HEK293 (cell line): ENCODE results near the gene LYRM1.

Source experiments
- CTCF ChIA-PET: fragments of 350-600 bp; formaldehyde crosslinking; extraction: SDS; loops from one replicate; lab custom pipeline; 2021; ENCODE audit warnings: antibody characterized with exemption; lab: Yijun Ruan, JAX
- POLR2A ChIA-PET: fragments of 300-600 bp; formaldehyde crosslinking; extraction: SDS; loops from one replicate; lab custom pipeline; 2020; ENCODE audit warnings: antibody characterized with exemption, inconsistent platforms; lab: Yijun Ruan, JAX
- H3K27ac ChIP-seq: fragments of 200-500 bp; sonication (Bioruptor generic); 2 replicates; pipeline ENCODE4 v1.5.1; 2014; ENCODE audit warnings: low read depth, low read length, control low read depth, inconsistent platforms; ENCODE audit errors: extremely low read depth
- H3K36me3 ChIP-seq, 2 experiments: fragments of 200-500 bp in 1 of 2; sonication (Bioruptor generic) in 1 of 2; 1 replicate in 1 of 2; 2 replicates in 1 of 2; pipeline ENCODE4 v1.5.1; 2014 to 2017; ENCODE audit warnings: inconsistent platforms in 2 of 2, low read length in 2 of 2; ENCODE audit not compliant: control insufficient read depth in 2 of 2, insufficient read depth in 1 of 2
- H3K4me1 ChIP-seq: fragments of 200-500 bp; sonication (Bioruptor generic); 2 replicates; pipeline ENCODE4 v1.5.1; 2014; ENCODE audit warnings: mild to moderate bottlenecking, low read length, inconsistent platforms; ENCODE audit not compliant: control insufficient read depth, insufficient read depth
- H3K4me3 ChIP-seq: 2 replicates; pipeline ENCODE4 v1.5.1; 2011; ENCODE audit warnings: low read depth, mild to moderate bottlenecking, control low read depth, low read length, moderate library complexity
- H3K9me3 ChIP-seq: fragments of 200-500 bp; sonication (Bioruptor generic); 2 replicates; pipeline ENCODE4 v1.5.1; 2014; ENCODE audit warnings: low read depth, low read length, inconsistent platforms; ENCODE audit not compliant: control insufficient read depth, insufficient read depth
- KLF10 ChIP-seq: fragments of 450-650 bp; IDR thresholded peaks from 2 replicates; pipeline ENCODE4 v1.5.1; 2018; ENCODE audit warnings: missing biosample characterization, mild to moderate bottlenecking, missing genetic modification characterization
- KLF17 ChIP-seq: fragments of 450-650 bp; formaldehyde crosslinking; IDR thresholded peaks from 2 replicates; pipeline ENCODE4 v1.5.1; 2016; ENCODE audit warnings: missing biosample characterization, missing genetic modification characterization
- PRDM2 ChIP-seq: fragments of 450-650 bp; formaldehyde crosslinking; IDR thresholded peaks from 2 replicates; pipeline ENCODE4 v1.5.1; 2016; ENCODE audit warnings: missing biosample characterization, missing genetic modification characterization, borderline replicate concordance
- SCRT2 ChIP-seq: fragments of 450-650 bp; formaldehyde crosslinking; IDR thresholded peaks from 2 replicates; pipeline ENCODE4 v1.5.1; 2016; ENCODE audit warnings: missing biosample characterization, missing genetic modification characterization
- ZFHX2 ChIP-seq: fragments of 450-650 bp; formaldehyde crosslinking; conservative IDR thresholded peaks from 2 replicates; pipeline ENCODE4 v1.5.1; 2016; ENCODE audit warnings: missing biosample characterization, missing genetic modification characterization
- ZFP41 ChIP-seq: fragments of 450-650 bp; formaldehyde crosslinking; IDR thresholded peaks from 2 replicates; pipeline ENCODE4 v1.5.1; 2016; ENCODE audit warnings: missing biosample characterization, missing genetic modification characterization, borderline replicate concordance
- ZNF133 ChIP-seq: fragments of 450-650 bp; formaldehyde crosslinking; IDR thresholded peaks from 2 replicates; pipeline ENCODE4 v1.5.1; 2016; ENCODE audit warnings: missing biosample characterization, missing genetic modification characterization
- ZNF175 ChIP-seq: fragments of 450-650 bp; formaldehyde crosslinking; IDR thresholded peaks from 2 replicates; pipeline ENCODE4 v1.5.1; 2016; ENCODE audit warnings: missing biosample characterization, missing genetic modification characterization
- ZNF266 ChIP-seq: fragments of 450-650 bp; formaldehyde crosslinking; IDR thresholded peaks from 2 replicates; pipeline ENCODE4 v1.5.1; 2016; ENCODE audit warnings: missing biosample characterization, missing genetic modification characterization, low read depth
- ZNF335 ChIP-seq: fragments of 450-650 bp; formaldehyde crosslinking; conservative IDR thresholded peaks from 2 replicates; pipeline ENCODE4 v1.5.1; 2016; ENCODE audit warnings: missing biosample characterization, missing genetic modification characterization
- ZNF423 ChIP-seq: fragments of 450-650 bp; formaldehyde crosslinking; IDR thresholded peaks from 2 replicates; pipeline ENCODE4 v1.5.1; 2016; ENCODE audit warnings: missing biosample characterization, missing genetic modification characterization
- ZNF433 ChIP-seq: fragments of 450-650 bp; formaldehyde crosslinking; IDR thresholded peaks from 2 replicates; pipeline ENCODE4 v1.5.1; 2016; ENCODE audit warnings: missing biosample characterization, missing genetic modification characterization, low read depth
- ZNF548 ChIP-seq: fragments of 450-650 bp; formaldehyde crosslinking; IDR thresholded peaks from 2 replicates; pipeline ENCODE4 v1.5.1; 2016; ENCODE audit warnings: missing biosample characterization, missing genetic modification characterization
- ZNF549 ChIP-seq: fragments of 450-650 bp; IDR thresholded peaks from 2 replicates; pipeline ENCODE4 v1.5.1; 2018; ENCODE audit warnings: missing biosample characterization, missing genetic modification characterization, mild to moderate bottlenecking, inconsistent platforms, moderate library complexity
- ZNF585B ChIP-seq: fragments of 450-650 bp; formaldehyde crosslinking; IDR thresholded peaks from 2 replicates; pipeline ENCODE4 v1.5.1; 2016; ENCODE audit warnings: missing biosample characterization, missing genetic modification characterization
- TF ChIP-seq, protein P1 (sequence below): IDR thresholded peaks from 2 replicates; pipeline ENCODE4 v1.6.1; 2011; ENCODE audit warnings: mild to moderate bottlenecking, low read depth, low read length, borderline replicate concordance

Gene LYRM1

GRCh38 chr16:20916942-20917341, 16.4 kb downstream of the LYRM1 start (continued):
- no peak for TF ChIP-seq KLF17 (tag by site-specific recombination)

- no peak overlapping the region for H3K4me3 ChIP-seq
- H3K36me3 ChIP-seq = peaks cover 0 to 4% of the 10 kb centered on the region in 2 experiments; a peak in 2 of 3 replicates
- no peaks in the 10 kb centered on the region for H3K9me3 ChIP-seq
- POLR2A ChIA-PET = interaction anchor here (0.9 kb wide), 1 partner anchor 19 kb away, joined by 3 read pairs; no protein-coding TSS in a partner anchor
- CTCF ChIA-PET = interaction anchor here (0.6 to 1.7 kb wide), 2 partner anchors 68 to 101 kb away, joined by 5 to 6 read pairs; no protein-coding TSS in a partner anchor
- H3K4me1 ChIP-seq = no peaks in the 10 kb centered on the region
- no peak overlapping the region for H3K27ac ChIP-seq
- TF ChIP-seq ZFHX2 (tag by site-specific recombination) = peak; percentile 32; the same call in 1 of the 2 replicates
- TF ChIP-seq ZNF266 (tag by site-specific recombination) = no peak
- no peak for TF ChIP-seq ZNF335
These were observed 18.1 kb downstream of the LYRM1 start for GRCh38 chr16:20918486-20919239.

GRCh38 chr16:20920091-20920490, 19.5 kb downstream of the LYRM1 start:
- ChIA-PET POLR2A (no interaction called here), CTCF (interaction anchor here (1.7 kb wide), 1 partner anchor 70 kb away, joined by 5 read pairs; no protein-coding TSS in a partner anchor)
- H3K27ac ChIP-seq = no peak overlapping the region
- H3K4me3 ChIP-seq = no peak overlapping the region
- TF ChIP-seq ZNF133 (no peak), ZNF175 (no peak), PRDM2 (no peak), ZNF585B (tag by site-specific recombination) (no peak), KLF10 (no peak), ZNF433 (no peak), ZFP41 (no peak), ZNF423 (tag by site-specific recombination) (no peak), ZNF548 (tag by site-specific recombination) (no peak), ZNF266 (tag by site-specific recombination) (no peak), ZNF549 (tag by site-specific recombination) (no peak), SCRT2 (tag by site-specific recombination) (no peak)
- TF ChIP-seq, protein P1, sequence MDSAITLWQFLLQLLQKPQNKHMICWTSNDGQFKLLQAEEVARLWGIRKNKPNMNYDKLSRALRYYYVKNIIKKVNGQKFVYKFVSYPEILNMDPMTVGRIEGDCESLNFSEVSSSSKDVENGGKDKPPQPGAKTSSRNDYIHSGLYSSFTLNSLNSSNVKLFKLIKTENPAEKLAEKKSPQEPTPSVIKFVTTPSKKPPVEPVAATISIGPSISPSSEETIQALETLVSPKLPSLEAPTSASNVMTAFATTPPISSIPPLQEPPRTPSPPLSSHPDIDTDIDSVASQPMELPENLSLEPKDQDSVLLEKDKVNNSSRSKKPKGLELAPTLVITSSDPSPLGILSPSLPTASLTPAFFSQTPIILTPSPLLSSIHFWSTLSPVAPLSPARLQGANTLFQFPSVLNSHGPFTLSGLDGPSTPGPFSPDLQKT = no peak
- TF ChIP-seq, all 188 proteins: peak for 0
- Histone ChIP-seq H3K36me3 (peaks cover 0 to 10% of the 10 kb centered on the region in 2 experiments; a peak in 2 of 3 replicates), H3K9me3 (no peaks in the 10 kb centered on the region), H3K4me1 (no peaks in the 10 kb centered on the region)
